Endothelial cell (in vitro differentiated cells): ENCODE results near the gene KIF6. TPM values are rescaled to one million over a fixed set of nuclear protein-coding genes. Genes with fewer than 3 reads are reported as not detected.
"Not testable (repeated sequence)": the region's sequence is repeated elsewhere in the genome, so short reads cannot be mapped to it uniquely, and the experiment has no call there.

Source experiments
- DNase-seq: peaks from one replicate; pipeline ENCODE4 v3.0.0; 2021; ENCODE audit warnings: low spot score
- H3K27ac Mint-ChIP-seq: one replicate; pipeline ENCODE4 v1.8.0; 2021; ENCODE audit warnings: mixed read lengths, inconsistent platforms; ENCODE audit not compliant: unreplicated experiment
- H3K27me3 Mint-ChIP-seq: one replicate; pipeline ENCODE4 v1.8.0; 2021; ENCODE audit warnings: mild to moderate bottlenecking, moderate library complexity, mixed read lengths, inconsistent platforms; ENCODE audit not compliant: unreplicated experiment
- H3K36me3 Mint-ChIP-seq: one replicate; pipeline ENCODE4 v1.8.0; 2021; ENCODE audit warnings: mild to moderate bottlenecking, low read depth, mixed read lengths, inconsistent platforms; ENCODE audit not compliant: unreplicated experiment
- H3K4me1 Mint-ChIP-seq: one replicate; pipeline ENCODE4 v1.8.0; 2021; ENCODE audit warnings: mild to moderate bottlenecking, mixed read lengths, inconsistent platforms; ENCODE audit not compliant: unreplicated experiment
- H3K4me3 Mint-ChIP-seq: one replicate; pipeline ENCODE4 v1.8.0; 2021; ENCODE audit warnings: mild to moderate bottlenecking, mixed read lengths, inconsistent platforms; ENCODE audit not compliant: unreplicated experiment
- H3K9me3 Mint-ChIP-seq: one replicate; pipeline ENCODE4 v1.8.0; 2021; ENCODE audit warnings: mixed read lengths, inconsistent platforms; ENCODE audit not compliant: unreplicated experiment
- CTCF ChIP-seq: fragments of 200-600 bp; sonication (generic); IDR thresholded peaks from one replicate; pipeline ENCODE4 v1.5.0; 2021; ENCODE audit warnings: antibody characterized with exemption; ENCODE audit not compliant: unreplicated experiment
- total RNA-seq: library from RNA; stranded (reverse); fragmentation: NEBNext Ultra II Directional; extraction: Animal tissue kit (Norgen Biotek cat#: 25700); gene quantifications from one replicate; pipeline ENCODE4 v1.2.1, GENCODE V29; 2021; ENCODE audit not compliant: unreplicated experiment

The KIF6 gene
- total RNA-seq, 1 donor from 2014 or later, result 0.46 TPM

- Mint-ChIP-seq H3K27ac (no peak overlapping the region), H3K9me3 (no peaks in the 10 kb centered on the region), H3K27me3 (no peaks in the 10 kb centered on the region), H3K36me3 (no peaks in the 10 kb centered on the region), H3K4me3 (no peak overlapping the region), H3K4me1 (peaks cover 12% of the 10 kb centered on the region)
- DNase-seq, result no peak
- no peak for TF ChIP-seq CTCF
These were observed 39.3 kb downstream of the KIF6 start for GRCh38 chr6:39685938-39686337.

GRCh38 chr6:39685489-39685826, 39.8 kb downstream of the KIF6 start:
- H3K36me3 Mint-ChIP-seq, result no peaks in the 10 kb centered on the region
- no peaks in the 10 kb centered on the region for H3K27me3 Mint-ChIP-seq
- no peak for DNase-seq

GRCh38 chr6:39684790-39685488, 40.3 kb downstream of the KIF6 start:
- H3K27ac Mint-ChIP-seq, result no peak overlapping the region
- no peak for DNase-seq
- no peak overlapping the region for H3K4me3 Mint-ChIP-seq
- TF ChIP-seq CTCF, result no peak
- no peaks in the 10 kb centered on the region for H3K9me3 Mint-ChIP-seq
- no peaks in the 10 kb centered on the region for H3K36me3 Mint-ChIP-seq
- peaks cover 12% of the 10 kb centered on the region for H3K4me1 Mint-ChIP-seq
- no peaks in the 10 kb centered on the region for H3K27me3 Mint-ChIP-seq

More at GRCh38 chr6:39685489-39685826, 39.8 kb downstream of the KIF6 start:
- Mint-ChIP-seq H3K4me3 (no peak overlapping the region), H3K9me3 (no peaks in the 10 kb centered on the region), H3K4me1 (peaks cover 12% of the 10 kb centered on the region), H3K27ac (no peak overlapping the region)
- no peak for TF ChIP-seq CTCF

GRCh38 chr6:39681674-39682121, 43.5 kb downstream of the KIF6 start:
- H3K27ac Mint-ChIP-seq, result no peak overlapping the region
- H3K4me1 Mint-ChIP-seq, result peaks cover 10% of the 10 kb centered on the region
- DNase-seq, result no peak
- no peak for TF ChIP-seq CTCF
- H3K36me3 Mint-ChIP-seq, result no peaks in the 10 kb centered on the region
- no peaks in the 10 kb centered on the region for H3K27me3 Mint-ChIP-seq
- no peaks in the 10 kb centered on the region for H3K9me3 Mint-ChIP-seq
- no peak overlapping the region for H3K4me3 Mint-ChIP-seq

- no peak for DNase-seq
- Mint-ChIP-seq H3K4me1 (peaks cover 5% of the 10 kb centered on the region), H3K27me3 (no peaks in the 10 kb centered on the region), H3K4me3 (no peak overlapping the region), H3K9me3 (no peaks in the 10 kb centered on the region), H3K36me3 (no peaks in the 10 kb centered on the region), H3K27ac (no peak overlapping the region)
- TF ChIP-seq CTCF, result no peak
These were observed 46.3 kb downstream of the KIF6 start for GRCh38 chr6:39678914-39679313.

- not testable (repeated sequence) for H3K27me3 Mint-ChIP-seq, H3K27ac Mint-ChIP-seq, DNase-seq, H3K9me3 Mint-ChIP-seq, H3K4me3 Mint-ChIP-seq, H3K4me1 Mint-ChIP-seq, H3K36me3 Mint-ChIP-seq
These were observed 47.9 kb downstream of the KIF6 start for GRCh38 chr6:39677318-39677717.
